ENCODE results near the gene SLC13A2.

SLC13A2 gene

GRCh38 chr17:28511858-28512461 is 38.5 kb downstream of the SLC13A2 start:
- TF ChIP-seq, protein P1, sequence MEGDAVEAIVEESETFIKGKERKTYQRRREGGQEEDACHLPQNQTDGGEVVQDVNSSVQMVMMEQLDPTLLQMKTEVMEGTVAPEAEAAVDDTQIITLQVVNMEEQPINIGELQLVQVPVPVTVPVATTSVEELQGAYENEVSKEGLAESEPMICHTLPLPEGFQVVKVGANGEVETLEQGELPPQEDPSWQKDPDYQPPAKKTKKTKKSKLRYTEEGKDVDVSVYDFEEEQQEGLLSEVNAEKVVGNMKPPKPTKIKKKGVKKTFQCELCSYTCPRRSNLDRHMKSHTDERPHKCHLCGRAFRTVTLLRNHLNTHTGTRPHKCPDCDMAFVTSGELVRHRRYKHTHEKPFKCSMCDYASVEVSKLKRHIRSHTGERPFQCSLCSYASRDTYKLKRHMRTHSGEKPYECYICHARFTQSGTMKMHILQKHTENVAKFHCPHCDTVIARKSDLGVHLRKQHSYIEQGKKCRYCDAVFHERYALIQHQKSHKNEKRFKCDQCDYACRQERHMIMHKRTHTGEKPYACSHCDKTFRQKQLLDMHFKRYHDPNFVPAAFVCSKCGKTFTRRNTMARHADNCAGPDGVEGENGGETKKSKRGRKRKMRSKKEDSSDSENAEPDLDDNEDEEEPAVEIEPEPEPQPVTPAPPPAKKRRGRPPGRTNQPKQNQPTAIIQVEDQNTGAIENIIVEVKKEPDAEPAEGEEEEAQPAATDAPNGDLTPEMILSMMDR (IDR thresholded peaks at IDR 0.05): no peak
- H3K27me3 ChIP-seq: peaks cover 19% of the 10 kb centered on the region
- H3K27ac ChIP-seq: no peak overlapping the region
- H3K9me3 ChIP-seq: no peaks in the 10 kb centered on the region
- H3K36me3 ChIP-seq: no peaks in the 10 kb centered on the region
- no peak overlapping the region for H3K4me3 ChIP-seq (ENCODE audit: low read depth in 1 of 2, low read length in 1 of 2)
- H3K4me1 ChIP-seq (ENCODE audit: control insufficient read depth in 1 of 2, insufficient read depth in 1 of 2, low read depth in 1 of 2, low read length in 1 of 2): no peaks in the 10 kb centered on the region

DNA sequence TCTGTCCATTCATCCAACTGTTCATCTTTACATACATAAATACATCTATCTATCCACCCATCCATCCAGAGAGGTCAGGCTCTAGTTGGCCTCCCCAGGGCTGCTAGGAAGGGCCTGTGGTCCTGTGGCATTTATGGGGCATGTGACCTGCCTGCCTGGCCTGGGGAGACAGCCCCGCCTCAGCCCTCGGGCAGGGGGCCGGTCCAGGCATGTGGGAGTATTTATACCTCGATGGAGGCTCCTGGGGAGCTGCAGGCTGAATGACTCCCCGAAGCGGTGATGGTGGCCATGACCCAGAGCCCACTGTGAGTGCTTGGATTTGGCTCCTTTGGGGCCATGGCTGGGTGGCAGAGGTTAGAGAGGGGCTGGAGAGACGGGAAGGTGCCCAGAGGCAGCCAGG is 40.0 kb downstream of the SLC13A2 start:
- no peaks in the 10 kb centered on the region for H3K4me1 ChIP-seq (ENCODE audit: control insufficient read depth in 1 of 2, insufficient read depth in 1 of 2, low read depth in 1 of 2, low read length in 1 of 2)
- no peaks in the 10 kb centered on the region for H3K9me3 ChIP-seq
- TF ChIP-seq, protein P1 (IDR thresholded peaks at IDR 0.05): no peak
- no peak overlapping the region for H3K27ac ChIP-seq
- H3K4me3 ChIP-seq (ENCODE audit: low read depth in 1 of 2, low read length in 1 of 2): no peak overlapping the region
- H3K36me3 ChIP-seq: no peaks in the 10 kb centered on the region
- peaks cover 5% of the 10 kb centered on the region for H3K27me3 ChIP-seq

- Histone ChIP-seq H3K36me3 (no peaks in the 10 kb centered on the region), H3K4me1 (ENCODE audit: control insufficient read depth in 1 of 2, insufficient read depth in 1 of 2, low read depth in 1 of 2, low read length in 1 of 2) (no peaks in the 10 kb centered on the region), H3K9me3 (no peaks in the 10 kb centered on the region), H3K27ac (no peak overlapping the region), H3K27me3 (peaks cover 5% of the 10 kb centered on the region), H3K4me3 (ENCODE audit: low read depth in 1 of 2, low read length in 1 of 2) (no peak overlapping the region)
- TF ChIP-seq, protein P1 (IDR thresholded peaks at IDR 0.05): no peak
Measured at GRCh38 chr17:28514561-28515002, 41.1 kb downstream of the SLC13A2 start.

GRCh38 chr17:28515518-28515917 is 42.1 kb downstream of the SLC13A2 start:
- Histone ChIP-seq H3K4me3 (ENCODE audit: low read depth in 1 of 2, low read length in 1 of 2) (no peak overlapping the region), H3K9me3 (no peaks in the 10 kb centered on the region), H3K27ac (no peak overlapping the region), H3K4me1 (ENCODE audit: control insufficient read depth in 1 of 2, insufficient read depth in 1 of 2, low read depth in 1 of 2, low read length in 1 of 2) (no peaks in the 10 kb centered on the region), H3K27me3 (peaks cover 5% of the 10 kb centered on the region), H3K36me3 (no peaks in the 10 kb centered on the region)
- TF ChIP-seq, protein P1 (IDR thresholded peaks at IDR 0.05): no peak

- H3K4me3 ChIP-seq (ENCODE audit: low read depth in 1 of 2, low read length in 1 of 2): no peak overlapping the region
- no peaks in the 10 kb centered on the region for H3K9me3 ChIP-seq
- H3K36me3 ChIP-seq: no peaks in the 10 kb centered on the region
- TF ChIP-seq, protein P1 (IDR thresholded peaks at IDR 0.05): no peak
- no peaks in the 10 kb centered on the region for H3K4me1 ChIP-seq (ENCODE audit: control insufficient read depth in 1 of 2, insufficient read depth in 1 of 2, low read depth in 1 of 2, low read length in 1 of 2)
- H3K27me3 ChIP-seq: peaks cover 5% of the 10 kb centered on the region
- H3K27ac ChIP-seq: no peak overlapping the region
Measured at GRCh38 chr17:28518132-28518531, 44.7 kb downstream of the SLC13A2 start.

Measured in neutrophil (primary cell).